ENCODE data around the gene COL8A1.

COL8A1 gene

GRCh38 chr3:99845331-99845730 lies 206.9 kb downstream of the COL8A1 start:
- DNase-seq (ENCODE audit: low spot score), result no peak
- no peak for TF ChIP-seq CTCF (IDR thresholded peaks at IDR 0.05)
- Histone ChIP-seq H3K27ac (peak overlapping the region; percentile 80 to 94), H3K4me3 (peak overlapping the region; percentile 32)

GRCh38 chr3:99845999-99846398 lies 207.6 kb downstream of the COL8A1 start:
- no peak for TF ChIP-seq CTCF (IDR thresholded peaks at IDR 0.05)
- DNase-seq (ENCODE audit: low spot score), result no peak
- no peak overlapping the region for H3K4me3 ChIP-seq
- H3K27ac ChIP-seq, result peak overlapping the region; percentile 80 to 94

- no peak for DNase-seq (ENCODE audit: low spot score)
- no peak for TF ChIP-seq CTCF (IDR thresholded peaks at IDR 0.05)
- peak overlapping the region; percentile 80 to 94 for H3K27ac ChIP-seq
These were observed 208.2 kb downstream of the COL8A1 start for GRCh38 chr3:99846477-99847160.

GRCh38 chr3:99848433-99848832 lies 210.0 kb downstream of the COL8A1 start:
- Histone ChIP-seq H3K4me3 (peak overlapping the region; percentile 45), H3K27ac (peak overlapping the region; percentile 53 to 71)
- TF ChIP-seq CTCF (IDR thresholded peaks at IDR 0.05), result no peak
- no peak for DNase-seq (ENCODE audit: low spot score)

More at GRCh38 chr3:99846477-99847160, 208.2 kb downstream of the COL8A1 start:
- H3K4me3 ChIP-seq, result peak overlapping the region; percentile 32
